GM19452 (cell line): ENCODE data around the gene POLR3B.

Source experiments
- ATAC-seq: cut with Tn5 transposase; IDR thresholded peaks from one replicate; pipeline ENCODE4 v1.9.1; 2021; ENCODE audit not compliant: unreplicated experiment

Gene POLR3B

GRCh38 chr12:106412563-106412962 is 55.0 kb downstream of the POLR3B start:
- no peak for ATAC-seq

DNA sequence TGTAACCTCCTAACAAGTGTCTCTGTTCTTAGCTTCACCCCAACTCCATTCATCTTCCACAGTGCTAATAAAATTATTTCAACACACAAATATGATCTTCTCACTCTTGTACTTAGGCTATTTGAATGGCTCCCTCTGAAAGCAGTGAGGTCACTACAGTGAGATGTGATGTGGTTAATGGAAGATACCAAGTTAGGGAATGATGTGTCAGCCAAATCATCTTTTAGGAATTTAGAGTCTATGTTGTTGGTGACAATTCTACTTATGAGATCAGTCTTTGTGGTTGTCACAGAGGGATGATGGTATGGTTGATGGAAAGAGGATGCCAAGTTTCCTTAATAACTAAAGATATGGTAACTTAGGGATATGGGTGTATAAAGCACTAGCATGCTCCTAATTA is 57.6 kb downstream of the POLR3B start:
- no peak for ATAC-seq

GRCh38 chr12:106416273-106416672 is 58.7 kb downstream of the POLR3B start:
- ATAC-seq, result no peak

DNA sequence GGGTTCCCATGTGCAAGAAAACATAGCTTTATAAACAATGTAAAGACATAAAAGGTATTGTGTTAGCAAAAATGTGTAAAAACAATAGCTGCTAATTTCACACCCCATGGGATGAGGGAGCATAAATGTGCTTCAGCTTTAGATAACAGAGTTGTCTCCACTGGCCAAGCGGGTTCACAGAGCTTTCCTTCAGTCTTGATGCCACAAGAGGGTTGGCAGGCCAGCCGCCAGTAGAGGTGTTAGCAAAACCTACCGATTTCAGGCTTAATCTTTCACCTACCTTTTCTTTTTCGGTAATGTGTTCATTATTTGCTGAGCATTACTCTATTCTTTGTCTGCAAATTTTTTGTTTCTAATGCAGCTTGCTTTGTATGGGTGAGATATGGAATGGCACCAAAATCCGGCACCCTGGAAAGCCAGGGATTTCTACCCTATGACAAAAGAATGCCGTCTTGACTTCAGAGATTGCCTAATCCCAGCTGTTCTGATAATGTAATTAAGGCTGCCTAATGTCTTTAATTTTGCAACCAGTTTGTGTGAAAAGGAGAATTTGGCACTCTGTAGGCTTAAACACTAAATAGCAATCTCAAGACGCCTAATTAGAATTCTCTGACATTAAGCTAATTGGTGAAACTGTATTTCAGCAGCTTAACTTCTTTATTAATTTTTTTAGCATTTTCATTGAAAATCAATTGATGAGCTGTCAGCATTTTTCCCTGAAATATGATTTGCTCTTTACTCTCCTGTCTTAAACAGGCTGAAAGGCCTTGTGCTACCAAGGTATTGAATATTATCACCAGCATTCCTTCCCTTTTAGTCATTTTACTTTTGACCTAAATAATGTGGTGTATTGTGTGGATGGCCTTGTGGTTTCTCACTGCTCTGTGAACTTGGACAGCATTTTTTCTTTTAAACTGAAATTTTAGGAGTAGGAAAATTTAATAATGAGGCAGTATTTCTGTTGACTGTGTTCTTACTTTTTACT is 60.7 kb downstream of the POLR3B start:
- ATAC-seq, result no peak

- no peak for ATAC-seq
These were observed 61.4 kb downstream of the POLR3B start for GRCh38 chr12:106418970-106419369.

GRCh38 chr12:106423291-106423690 is 65.7 kb downstream of the POLR3B start:
- no peak for ATAC-seq

- ATAC-seq, result no peak
These were observed 67.6 kb downstream of the POLR3B start for GRCh38 chr12:106425061-106425702.

DNA sequence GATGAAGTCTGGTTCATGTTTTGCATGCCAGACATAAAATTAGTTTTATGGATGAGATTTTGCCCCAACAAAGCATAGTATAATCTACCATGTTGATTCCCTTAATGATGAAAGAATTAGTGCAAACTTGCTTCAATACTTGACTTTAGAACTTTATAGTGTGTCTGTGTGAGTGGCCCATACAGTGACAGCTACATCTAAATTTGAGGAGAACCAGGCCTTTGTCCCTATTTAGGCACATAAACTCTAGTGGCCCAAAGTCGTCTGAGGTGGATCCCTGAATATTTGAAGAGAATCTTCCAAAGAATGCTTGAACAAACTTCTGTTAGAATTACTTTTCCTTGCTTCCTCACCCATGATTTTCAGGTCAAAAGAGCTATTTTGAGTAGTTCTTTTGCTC is 70.4 kb downstream of the POLR3B start:
- ATAC-seq, result no peak

DNA sequence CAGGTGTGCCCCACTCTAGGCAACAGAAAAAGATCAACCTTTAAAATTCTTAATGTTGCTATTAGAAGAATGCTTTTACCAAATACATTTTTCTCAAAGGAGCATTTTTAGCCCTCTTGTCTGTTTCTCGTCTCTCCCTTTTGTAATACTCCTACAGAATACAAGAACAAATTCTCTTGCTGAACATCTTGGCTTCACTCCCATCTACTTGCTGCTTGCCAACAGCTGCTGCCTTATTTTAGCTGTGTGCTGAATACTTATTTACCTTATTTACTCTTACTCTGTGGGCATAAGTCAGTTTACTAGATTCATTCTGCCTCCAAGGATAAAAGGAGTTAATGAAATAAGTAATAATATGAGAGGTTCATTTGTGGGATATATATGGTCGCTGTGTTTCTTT is 70.8 kb downstream of the POLR3B start:
- ATAC-seq, result no peak

- ATAC-seq, result no peak
These were observed 71.5 kb downstream of the POLR3B start for GRCh38 chr12:106429043-106429552.

GRCh38 chr12:106429636-106430035 is 72.1 kb downstream of the POLR3B start:
- no peak for ATAC-seq

- no peak for ATAC-seq
These were observed 74.4 kb downstream of the POLR3B start for GRCh38 chr12:106431839-106432411.

DNA sequence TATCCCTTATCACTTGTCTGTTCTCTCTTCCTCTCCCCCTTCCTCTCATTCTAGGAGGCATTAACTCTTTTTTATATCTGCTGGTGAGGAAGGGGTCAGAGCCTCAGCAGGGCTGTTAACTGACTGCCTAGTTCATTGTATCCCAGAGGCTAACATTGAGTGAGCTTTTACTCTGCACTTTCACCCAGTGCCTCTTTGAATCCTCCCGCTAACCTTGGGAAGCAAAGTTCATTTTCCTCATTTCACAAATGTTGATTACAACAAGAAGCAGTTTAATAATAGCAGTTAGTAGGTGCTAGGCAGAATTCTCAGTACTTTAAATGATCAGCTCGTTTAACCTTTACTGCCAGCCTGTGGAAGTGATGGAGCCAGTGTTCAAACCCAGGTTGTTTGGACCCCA is 75.5 kb downstream of the POLR3B start:
- no peak for ATAC-seq

DNA sequence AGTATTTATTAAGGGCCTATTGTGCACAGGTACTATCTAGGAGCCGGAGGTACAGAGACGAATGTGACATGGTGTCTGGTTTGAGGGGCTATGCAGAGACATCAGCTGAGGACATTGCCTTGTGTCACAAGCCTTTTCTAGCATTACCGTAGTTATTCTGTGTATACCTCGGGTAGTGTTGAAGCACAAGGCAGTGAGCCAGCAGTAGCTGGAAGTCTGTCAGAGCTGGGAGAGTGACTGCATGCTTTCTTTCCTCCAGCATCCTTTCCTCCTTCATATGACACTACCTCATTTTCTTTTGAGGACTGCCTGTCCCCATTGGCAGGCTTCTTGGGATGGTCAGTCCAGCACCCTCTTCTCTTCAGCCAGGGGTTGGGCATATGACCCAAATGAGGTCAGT is 77.0 kb downstream of the POLR3B start:
- ATAC-seq, result no peak

GRCh38 chr12:106436164-106436563 is 78.6 kb downstream of the POLR3B start:
- ATAC-seq, result no peak

DNA sequence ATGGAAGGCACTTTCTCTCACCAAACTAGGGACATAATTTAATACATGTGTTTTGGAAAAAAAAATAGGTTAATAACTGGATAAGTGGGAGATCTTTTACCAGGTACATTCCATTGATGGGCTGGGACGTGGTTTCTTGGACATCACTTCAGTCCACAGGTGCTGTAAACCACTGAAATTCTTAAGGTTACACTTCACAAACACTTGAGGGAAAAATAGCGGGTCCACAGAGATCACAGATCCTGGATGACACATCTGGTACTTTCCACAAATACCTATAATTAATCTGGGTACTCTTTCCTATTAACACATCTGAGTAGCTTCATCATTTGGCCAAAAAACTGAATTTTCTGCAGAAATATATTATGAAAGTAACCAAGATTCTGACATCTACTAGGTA is 85.0 kb downstream of the POLR3B start:
- ATAC-seq, result no peak

DNA sequence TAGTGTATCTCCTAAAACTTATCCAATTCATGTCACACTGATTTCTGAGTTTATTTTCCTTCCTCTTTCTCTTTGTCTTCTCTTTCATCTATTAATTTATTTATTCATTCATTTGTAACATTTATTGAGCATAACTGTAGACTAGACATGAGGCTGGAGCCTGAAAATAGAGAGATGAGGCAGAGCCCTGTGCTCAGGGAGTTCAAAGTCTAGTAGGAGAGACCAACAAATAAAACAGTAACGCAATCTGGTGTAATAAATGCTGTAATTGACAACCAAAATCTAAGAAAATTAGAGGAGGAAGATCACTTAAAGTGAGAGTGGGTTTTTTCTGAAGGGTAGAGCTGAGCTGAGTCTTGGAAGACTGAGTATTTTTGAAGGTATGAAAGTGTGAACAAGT is 87.5 kb downstream of the POLR3B start:
- no peak for ATAC-seq

DNA sequence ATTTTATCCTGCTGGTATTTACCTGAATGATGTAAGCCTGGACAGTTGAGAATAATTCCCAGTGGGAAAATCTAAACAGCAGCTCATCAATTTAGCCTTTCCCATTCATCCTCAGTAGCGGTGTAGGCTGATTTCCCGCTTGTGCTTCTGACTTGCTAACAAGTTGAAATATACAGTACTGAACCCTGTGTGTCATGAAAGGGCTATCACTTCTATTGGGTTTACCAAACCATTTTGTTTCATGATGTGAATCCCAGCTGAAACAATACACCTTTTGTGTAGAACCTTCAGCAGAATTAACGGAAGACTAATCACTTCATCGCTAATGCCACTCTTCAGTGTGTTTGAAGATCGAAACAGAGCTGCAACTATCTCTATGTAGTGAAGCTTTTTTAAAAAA is 88.4 kb downstream of the POLR3B start:
- no peak for ATAC-seq

- ATAC-seq, result no peak
These were observed 89.0 kb downstream of the POLR3B start for GRCh38 chr12:106446419-106447092.

DNA sequence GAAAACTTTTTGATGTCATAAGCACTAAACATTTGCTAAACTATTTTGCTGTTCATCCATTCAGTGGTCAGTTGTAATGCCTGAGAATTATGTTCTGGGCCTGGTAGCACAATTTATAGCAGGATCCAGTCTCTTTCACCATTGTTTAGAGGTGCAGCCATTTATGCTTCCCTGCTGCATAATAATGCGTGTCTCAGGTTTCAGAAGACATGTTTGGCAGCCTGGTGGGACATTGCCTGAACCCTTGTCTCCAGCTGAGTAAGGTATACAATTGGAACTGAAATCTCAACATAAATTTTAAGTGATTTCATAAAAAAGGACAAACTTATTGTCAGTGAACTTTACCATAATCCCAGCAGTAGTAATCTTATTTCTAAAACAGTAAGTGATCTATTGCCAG is 94.8 kb downstream of the POLR3B start:
- ATAC-seq, result no peak

DNA sequence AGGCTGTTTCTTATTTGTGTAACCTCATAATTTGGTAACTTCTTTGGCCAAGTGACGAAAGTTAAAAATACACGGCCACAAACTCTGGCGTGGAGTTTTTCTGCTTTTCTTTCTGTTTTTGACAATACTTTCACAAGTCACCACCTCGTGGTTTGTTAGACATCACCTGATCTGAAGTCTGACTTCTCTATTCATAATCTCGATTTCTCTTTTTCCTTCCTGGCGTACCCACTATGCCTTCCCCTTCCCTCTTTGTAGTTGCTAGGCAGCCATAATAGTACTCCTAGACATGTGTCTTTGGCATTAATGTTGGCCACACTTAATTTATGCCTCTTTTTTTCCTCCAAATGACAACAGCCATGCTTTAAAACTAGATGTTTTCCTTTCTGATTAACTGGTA is 97.6 kb downstream of the POLR3B start:
- ATAC-seq, result no peak
